KOPT-K1 (cell line): Measurements from ENCODE around the gene NUDT19.

ENCODE experiments used
- H3K27ac ChIP-seq: fragments of 200-600 bp; sonication (generic); 2 replicates; pipeline ENCODE4 v1.5.1; 2016; ENCODE audit warnings: antibody characterized with exemption, mild to moderate bottlenecking, low read depth, low read length; ENCODE audit not compliant: poor library complexity, severe bottlenecking
- H3K36me3 ChIP-seq: fragments of 200-600 bp; sonication (generic); 2 replicates; pipeline ENCODE4 v1.5.1; 2017; ENCODE audit warnings: antibody characterized with exemption, mild to moderate bottlenecking, low read length, moderate library complexity; ENCODE audit not compliant: insufficient read depth
- H3K9me3 ChIP-seq: fragments of 200-600 bp; sonication (generic); 2 replicates; pipeline ENCODE4 v1.5.1; 2017; ENCODE audit warnings: antibody characterized with exemption, low read length, mild to moderate bottlenecking; ENCODE audit not compliant: insufficient read depth, poor library complexity, severe bottlenecking

Gene NUDT19

DNA sequence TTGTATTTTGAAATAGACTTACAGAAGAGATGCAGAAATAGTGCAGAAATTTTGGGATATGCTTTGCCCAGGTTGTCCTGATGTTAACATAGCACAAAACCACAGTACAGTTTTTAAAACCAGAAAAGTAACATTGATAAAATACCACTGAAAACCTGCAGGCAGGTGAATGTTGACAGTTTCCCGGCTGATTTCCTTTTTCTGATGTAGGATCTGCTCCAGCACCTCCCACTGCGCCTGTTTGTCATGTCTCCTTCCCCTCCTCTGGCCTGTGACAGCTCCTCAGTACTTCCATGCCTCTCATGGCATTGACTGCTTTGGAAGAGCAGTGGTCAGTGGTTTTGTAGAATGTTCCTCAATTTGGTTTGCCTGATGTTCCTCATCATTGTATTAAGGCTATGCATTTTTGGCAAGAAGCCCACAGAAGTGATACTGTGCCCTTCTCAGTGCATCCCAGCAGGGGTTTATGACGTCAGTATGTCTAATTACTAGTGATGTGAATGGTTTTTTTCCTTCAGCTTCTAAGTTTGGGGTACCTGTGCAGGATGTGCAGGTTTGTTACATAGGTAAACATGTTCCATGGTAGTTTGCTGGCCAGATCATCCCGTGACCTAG lies 58.9 kb downstream of the NUDT19 start:
- Histone ChIP-seq H3K27ac (no peak overlapping the region), H3K9me3 (peaks cover 8% of the 10 kb centered on the region), H3K36me3 (no peaks in the 10 kb centered on the region)

GRCh38 chr19:32751066-32751465 lies 59.4 kb downstream of the NUDT19 start:
- Histone ChIP-seq H3K9me3 (peaks cover 8% of the 10 kb centered on the region), H3K27ac (no peak overlapping the region), H3K36me3 (no peaks in the 10 kb centered on the region)

GRCh38 chr19:32757189-32757588 lies 65.6 kb downstream of the NUDT19 start:
- Histone ChIP-seq H3K27ac (no peak overlapping the region), H3K36me3 (no peaks in the 10 kb centered on the region), H3K9me3 (peaks cover 16% of the 10 kb centered on the region)
